ENCODE results near the gene PHRF1. TPM values are rescaled to one million over a fixed set of nuclear protein-coding genes. Genes with fewer than 3 reads are reported as not detected.

PHRF1 gene
- total RNA-seq, 1 experiment from 2014 or later, result 48.9 TPM

- Mint-ChIP-seq H3K27ac (no peak overlapping the region), H3K27me3 (ENCODE audit: low read depth) (no peaks in the 10 kb centered on the region), H3K9me3 (no peaks in the 10 kb centered on the region), H3K4me3 (no peak overlapping the region), H3K4me1 (peaks cover 4% of the 10 kb centered on the region in 2 experiments; a peak in 1 of 4 replicates), H3K36me3 (ENCODE audit: insufficient read depth in 1 of 3, low read depth in 3 of 3) (peaks cover 18 to 57% (median 54%) of the 10 kb centered on the region in 3 experiments)
- Histone ChIP-seq H3K23me2 (ENCODE audit: insufficient read length, low read depth, low read length, poor library complexity, severe bottlenecking) (peaks cover under 1% of the 10 kb centered on the region), H2BK12ac (ENCODE audit: insufficient read length, low read depth, low read length) (no peak overlapping the region), H3K56ac (ENCODE audit: insufficient read length, low read depth, low read length) (no peak overlapping the region), H3K27me3 (ENCODE audit: insufficient read depth, low read length) (no peaks in the 10 kb centered on the region), H2AFZ (ENCODE audit: low read length) (no peak overlapping the region), H2BK15ac (ENCODE audit: low read depth, low read length) (no peak overlapping the region), H3K14ac (ENCODE audit: insufficient read depth, low read length) (no peak overlapping the region), H2BK120ac (ENCODE audit: low read depth, low read length, poor library complexity, severe bottlenecking) (no peak overlapping the region), H4K91ac (ENCODE audit: insufficient read length, low read depth, low read length) (no peak overlapping the region), H3K27ac (ENCODE audit: insufficient read length, low read depth, low read length) (no peak overlapping the region), H4K20me1 (ENCODE audit: control insufficient read depth, insufficient read depth, insufficient read length) (peaks cover 3% of the 10 kb centered on the region), H2AK5ac (ENCODE audit: insufficient read length, low read length) (no peak overlapping the region), H4K8ac (replicated peaks; ENCODE audit: insufficient read length, low read depth, low read length) (no peak overlapping the region), H3K18ac (ENCODE audit: insufficient read length, low read depth, low read length) (no peak overlapping the region), H3K23ac (ENCODE audit: insufficient read length, low read depth, low read length) (no peak overlapping the region), H3K4me1 (ENCODE audit: insufficient read depth, low read length) (no peaks in the 10 kb centered on the region), H3T11ph (ENCODE audit: low read length) (no peak overlapping the region), H2BK20ac (ENCODE audit: low read depth, low read length, poor library complexity, severe bottlenecking) (no peak overlapping the region), H3K9me3 (ENCODE audit: control insufficient read depth, low read depth, low read length) (no peaks in the 10 kb centered on the region), H3K4me2 (ENCODE audit: insufficient read depth, insufficient read length, low read length) (no peak overlapping the region), H4K5ac (ENCODE audit: insufficient read length, low read depth, low read length) (no peak overlapping the region), H3K79me1 (ENCODE audit: insufficient read depth, low read depth, low read length, poor library complexity, severe bottlenecking) (no peaks in the 10 kb centered on the region), H2BK5ac (ENCODE audit: insufficient read length, low read length) (no peak overlapping the region), H3K4ac (ENCODE audit: low read depth, low read length) (no peak overlapping the region), H3K9ac (ENCODE audit: extremely low read depth, insufficient read length, low read length) (no peak overlapping the region), H3K79me2 (ENCODE audit: insufficient read depth, low read length) (no peaks in the 10 kb centered on the region)
- no CpG with 5 or more reads among the region's 18 CpGs for WGBS (ENCODE audit: extremely low coverage, insufficient read length, low lambda C conversion rate)
- no peak for TF ChIP-seq CTCF (conservative IDR thresholded peaks at IDR 0.05)
- DNase-seq, result no peak
These were observed 34.0 kb downstream of the PHRF1 start for GRCh38 chr11:610146-610801.
